Smooth muscle cell (in vitro differentiated cells): ENCODE results near the gene SMG9. TPM values are rescaled to one million over a fixed set of nuclear protein-coding genes. Genes with fewer than 3 reads are reported as not detected.

Experiments used
- DNase-seq: peaks from one replicate; lab custom pipeline; 2025; ENCODE audit not compliant: unreplicated experiment; lab: John Stamatoyannopoulos, UW
- H2AFZ ChIP-seq: fragments of 200-600 bp; sonication (generic); 2 replicates; pipeline ENCODE4 v1.6.0; 2016; ENCODE audit warnings: antibody characterized with exemption, low read depth, mild to moderate bottlenecking
- H3F3A ChIP-seq: fragments of 200-600 bp; sonication (generic); 2 replicates; pipeline ENCODE4 v1.6.0; 2017; ENCODE audit warnings: antibody characterized with exemption, low read depth
- H3K27ac ChIP-seq: fragments of 200-600 bp; sonication (generic); 2 replicates; pipeline ENCODE4 v1.5.1; 2016; ENCODE audit warnings: low read depth, mild to moderate bottlenecking
- H3K27me3 ChIP-seq: fragments of 200-600 bp; sonication (generic); 2 replicates; pipeline ENCODE4 v1.6.1; 2016; ENCODE audit warnings: low read depth, mild to moderate bottlenecking
- H3K36me3 ChIP-seq: fragments of 200-600 bp; sonication (generic); 2 replicates; pipeline ENCODE4 v1.5.1; 2016; ENCODE audit warnings: low read depth
- H3K4me1 ChIP-seq: fragments of 200-600 bp; sonication (generic); 2 replicates; pipeline ENCODE4 v1.5.1; 2016; ENCODE audit warnings: low read depth
- H3K4me2 ChIP-seq: fragments of 200-600 bp; sonication (generic); 2 replicates; pipeline ENCODE4 v1.6.0; 2016; ENCODE audit warnings: mild to moderate bottlenecking
- H3K4me3 ChIP-seq: fragments of 200-600 bp; sonication (generic); 2 replicates; pipeline ENCODE4 v1.5.1; 2016; ENCODE audit warnings: mild to moderate bottlenecking
- H3K79me2 ChIP-seq: fragments of 200-600 bp; sonication (generic); 2 replicates; pipeline ENCODE4 v1.6.0; 2016; ENCODE audit warnings: low read depth, mild to moderate bottlenecking
- H3K9ac ChIP-seq: fragments of 200-600 bp; sonication (generic); 2 replicates; pipeline ENCODE4 v1.6.0; 2016; ENCODE audit warnings: low read depth
- H3K9me3 ChIP-seq: fragments of 200-600 bp; sonication (generic); replicated peaks from 2 replicates; pipeline ENCODE4 v1.5.1; 2016; ENCODE audit warnings: low read depth
- H4K20me1 ChIP-seq: fragments of 200-600 bp; sonication (generic); 2 replicates; pipeline ENCODE4 v1.6.0; 2016; ENCODE audit warnings: low read depth
- CTCF ChIP-seq: fragments of 200-600 bp; sonication (generic); IDR thresholded peaks from 2 replicates; pipeline ENCODE4 v1.5.1; 2017; ENCODE audit warnings: borderline replicate concordance, mild to moderate bottlenecking, antibody characterized with exemption; ENCODE audit not compliant: insufficient read depth, poor library complexity, severe bottlenecking
- WGBS: methylation state at CpG from one replicate; pipeline ENCODE4 v1.1.7; 2016; ENCODE audit warnings: low lambda C conversion rate; 5-methylcytosine and 5-hydroxymethylcytosine counted together
- polyA plus RNA-seq: library from polyadenylated mRNA; unstranded; fragments of >200 nt; fragmentation: Nextera tagmentation; extraction: Ambion mirVana; gene quantifications from 2 replicates; pipeline ENCODE4 v1.2.1, GENCODE V29; 2016
- total RNA-seq: library from RNA; depleted of rRNA; stranded (reverse); fragments of >200 nt; gene quantifications from 2 replicates; pipeline ENCODE4 v1.2.3, GENCODE V29; 2014

SMG9 gene
- total and polyA plus RNA-seq, 2 experiments from 2014 or later = 13.2 to 39.2 TPM

- DNase-seq = no peak
- Histone ChIP-seq H3K27me3 (no peaks in the 10 kb centered on the region), H3K27ac (no peak within 1 kb of the TSS), H2AFZ (no peak within 1 kb of the TSS), H3K4me3 (no peak within 1 kb of the TSS), H4K20me1 (no peaks in the 10 kb centered on the region), H3K9me3 (no peaks in the 10 kb centered on the region), H3K79me2 (no peaks in the 10 kb centered on the region), H3K36me3 (no peaks in the 10 kb centered on the region), H3F3A (no peaks in the 10 kb centered on the region), H3K9ac (no peak within 1 kb of the TSS), H3K4me1 (peaks cover 4% of the 10 kb centered on the region), H3K4me2 (peak within 1 kb of the TSS; percentile 44)
- TF ChIP-seq CTCF = no peak
- 50% methylated on average over 18 of the region's 19 CpGs for WGBS
These were observed 26.2 kb upstream of the SMG9 start, which contains the start of gene KCNN4 for GRCh38 chr19:43780706-43781525. Gene KCNN4 (minus strand): TSS chr19:43780973. CDS start chr19:43780861, 112 bp downstream.

GRCh38 chr19:43779820-43780219 lies 25.1 kb upstream of the SMG9 start:
- DNase-seq = no peak
- no peak for TF ChIP-seq CTCF
- no peak overlapping the region for H3K27ac ChIP-seq
- H3K9me3 ChIP-seq = no peaks in the 10 kb centered on the region
- no peaks in the 10 kb centered on the region for H3F3A ChIP-seq
- no peaks in the 10 kb centered on the region for H4K20me1 ChIP-seq
- H3K4me2 ChIP-seq = no peak overlapping the region
- 65% methylated on average over 3 of the region's 3 CpGs for WGBS
- no peak overlapping the region for H3K4me3 ChIP-seq
- H2AFZ ChIP-seq = no peak overlapping the region
- H3K9ac ChIP-seq = no peak overlapping the region
- peaks cover 8% of the 10 kb centered on the region for H3K27me3 ChIP-seq
- no peaks in the 10 kb centered on the region for H3K36me3 ChIP-seq
- H3K79me2 ChIP-seq = no peaks in the 10 kb centered on the region
- peaks cover under 1% of the 10 kb centered on the region for H3K4me1 ChIP-seq

GRCh38 chr19:43779147-43779819 lies 24.5 kb upstream of the SMG9 start:
- DNase-seq = no peak
- 84% methylated on average over 16 of the region's 16 CpGs for WGBS
- H3K27ac ChIP-seq = no peak overlapping the region
- no peak overlapping the region for H3K9ac ChIP-seq
- H2AFZ ChIP-seq = no peak overlapping the region
- no peaks in the 10 kb centered on the region for H3K9me3 ChIP-seq
- peaks cover 14% of the 10 kb centered on the region for H3K27me3 ChIP-seq
- no peak overlapping the region for H3K4me3 ChIP-seq
- TF ChIP-seq CTCF = no peak
- H3F3A ChIP-seq = no peaks in the 10 kb centered on the region
- H4K20me1 ChIP-seq = no peaks in the 10 kb centered on the region
- no peaks in the 10 kb centered on the region for H3K36me3 ChIP-seq
- peaks cover 4% of the 10 kb centered on the region for H3K4me1 ChIP-seq
- no peaks in the 10 kb centered on the region for H3K79me2 ChIP-seq
- no peak overlapping the region for H3K4me2 ChIP-seq
